Keratinocyte (primary cell): ENCODE data around the gene OGDHL.

Experiments
- EZH2 ChIP-seq: IDR thresholded peaks from one replicate; pipeline ENCODE4 v1.6.1; 2012; ENCODE audit warnings: inconsistent platforms, mild to moderate bottlenecking, low read length, moderate library complexity
- TF ChIP-seq, protein P1 (sequence below), 3 experiments: IDR thresholded peaks in 1 of 3; conservative IDR thresholded peaks in 1 of 3; optimal IDR thresholded peaks in 1 of 3; 2 replicates in 2 of 3; 3 replicates in 1 of 3; pipeline versions ENCODE3 to v1.5.1; 2011; ENCODE audit warnings: low read length in 3 of 3, mild to moderate bottlenecking in 3 of 3, moderate library complexity in 2 of 3, control low read depth in 1 of 3, inconsistent platforms in 1 of 3; ENCODE audit not compliant: insufficient read depth in 2 of 3; ENCODE audit errors: extremely low read depth in 1 of 3

DNA sequence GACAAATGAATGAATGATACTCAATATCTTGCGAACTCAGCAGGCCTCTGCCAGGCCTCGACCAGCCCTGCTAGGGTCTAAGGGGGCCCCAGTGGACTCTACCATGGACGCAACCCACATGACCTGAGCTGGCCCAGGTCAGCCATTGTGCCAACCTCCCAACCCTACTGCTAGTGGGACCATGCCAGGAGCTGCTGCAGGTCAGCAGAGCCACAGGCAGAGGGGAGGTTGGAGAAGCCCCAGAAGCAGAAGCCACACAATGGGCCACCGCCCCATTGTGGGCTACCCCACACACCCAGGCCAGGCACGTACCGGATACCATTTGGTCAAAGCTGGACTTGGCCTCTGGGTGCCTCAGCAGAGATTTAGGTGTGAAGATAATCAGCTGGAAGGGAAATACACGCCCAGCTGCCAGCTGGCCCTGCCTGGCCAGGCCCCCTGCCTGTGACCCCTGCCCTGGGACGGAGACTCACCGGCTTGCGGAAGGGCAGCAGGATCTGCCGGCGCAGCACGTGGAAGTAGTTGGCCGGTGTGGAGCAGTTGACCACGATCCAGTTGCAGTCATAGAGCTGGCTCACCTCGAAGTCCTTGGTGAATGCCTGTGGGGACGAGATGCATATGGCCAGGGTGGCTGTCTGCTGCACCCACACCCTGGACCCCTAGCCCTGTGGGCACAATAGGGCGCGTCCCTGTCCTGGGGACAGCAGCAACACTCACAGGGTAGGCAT, 24.5 kb downstream of the OGDHL start:
- TF ChIP-seq, protein P1, sequence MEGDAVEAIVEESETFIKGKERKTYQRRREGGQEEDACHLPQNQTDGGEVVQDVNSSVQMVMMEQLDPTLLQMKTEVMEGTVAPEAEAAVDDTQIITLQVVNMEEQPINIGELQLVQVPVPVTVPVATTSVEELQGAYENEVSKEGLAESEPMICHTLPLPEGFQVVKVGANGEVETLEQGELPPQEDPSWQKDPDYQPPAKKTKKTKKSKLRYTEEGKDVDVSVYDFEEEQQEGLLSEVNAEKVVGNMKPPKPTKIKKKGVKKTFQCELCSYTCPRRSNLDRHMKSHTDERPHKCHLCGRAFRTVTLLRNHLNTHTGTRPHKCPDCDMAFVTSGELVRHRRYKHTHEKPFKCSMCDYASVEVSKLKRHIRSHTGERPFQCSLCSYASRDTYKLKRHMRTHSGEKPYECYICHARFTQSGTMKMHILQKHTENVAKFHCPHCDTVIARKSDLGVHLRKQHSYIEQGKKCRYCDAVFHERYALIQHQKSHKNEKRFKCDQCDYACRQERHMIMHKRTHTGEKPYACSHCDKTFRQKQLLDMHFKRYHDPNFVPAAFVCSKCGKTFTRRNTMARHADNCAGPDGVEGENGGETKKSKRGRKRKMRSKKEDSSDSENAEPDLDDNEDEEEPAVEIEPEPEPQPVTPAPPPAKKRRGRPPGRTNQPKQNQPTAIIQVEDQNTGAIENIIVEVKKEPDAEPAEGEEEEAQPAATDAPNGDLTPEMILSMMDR (optimal IDR thresholded peaks at IDR 0.05 in 1 of 3, IDR thresholded peaks at IDR 0.05 in 1 of 3, conservative IDR thresholded peaks at IDR 0.05 in 1 of 3; ENCODE audit: extremely low read depth in 1 of 3, insufficient read depth in 2 of 3, low read length in 3 of 3), result no peak
- no peak for TF ChIP-seq EZH2
